ENCODE measurements around the gene EIF1AX. TPM values are rescaled to one million over a fixed set of nuclear protein-coding genes. Genes with fewer than 3 reads are reported as not detected.
A peak's percentile ranks its signal among the peaks of the same experiment; 100 is the strongest.

Gene EIF1AX
- total and polyA plus RNA-seq, 2 donors (not counting 1 experiment from before 2014, with no cell fraction given) = 30.1 to 85.1 TPM

GRCh38 chrX:20132666-20133065 lies 9.0 kb downstream of the EIF1AX start:
- H3K27me3 ChIP-seq (ENCODE audit: control insufficient read depth, insufficient read depth, low read length) = no peaks in the 10 kb centered on the region
- no peak overlapping the region for H3K4me2 ChIP-seq (ENCODE audit: extremely low read depth, insufficient read depth, low read length)
- no peaks in the 10 kb centered on the region for H3K9me3 ChIP-seq (ENCODE audit: control insufficient read depth, insufficient read depth, low read depth, low read length)
- no peak overlapping the region for H2AFZ ChIP-seq (ENCODE audit: low read length)
- H3K27ac ChIP-seq (ENCODE audit: insufficient read depth, low read length) = no peak overlapping the region
- no peak overlapping the region for H3K9ac ChIP-seq (ENCODE audit: insufficient read depth, low read length)
- H3K4me1 ChIP-seq (ENCODE audit: control insufficient read depth, extremely low read depth, insufficient read depth, low read length) = no peaks in the 10 kb centered on the region
- DNase-seq (ENCODE audit: low read depth in 2 of 2) = no peak
- H3K36me3 ChIP-seq (ENCODE audit: control insufficient read depth, insufficient read depth, low read length) = peaks cover under 1% of the 10 kb centered on the region
- TF ChIP-seq, protein P1, sequence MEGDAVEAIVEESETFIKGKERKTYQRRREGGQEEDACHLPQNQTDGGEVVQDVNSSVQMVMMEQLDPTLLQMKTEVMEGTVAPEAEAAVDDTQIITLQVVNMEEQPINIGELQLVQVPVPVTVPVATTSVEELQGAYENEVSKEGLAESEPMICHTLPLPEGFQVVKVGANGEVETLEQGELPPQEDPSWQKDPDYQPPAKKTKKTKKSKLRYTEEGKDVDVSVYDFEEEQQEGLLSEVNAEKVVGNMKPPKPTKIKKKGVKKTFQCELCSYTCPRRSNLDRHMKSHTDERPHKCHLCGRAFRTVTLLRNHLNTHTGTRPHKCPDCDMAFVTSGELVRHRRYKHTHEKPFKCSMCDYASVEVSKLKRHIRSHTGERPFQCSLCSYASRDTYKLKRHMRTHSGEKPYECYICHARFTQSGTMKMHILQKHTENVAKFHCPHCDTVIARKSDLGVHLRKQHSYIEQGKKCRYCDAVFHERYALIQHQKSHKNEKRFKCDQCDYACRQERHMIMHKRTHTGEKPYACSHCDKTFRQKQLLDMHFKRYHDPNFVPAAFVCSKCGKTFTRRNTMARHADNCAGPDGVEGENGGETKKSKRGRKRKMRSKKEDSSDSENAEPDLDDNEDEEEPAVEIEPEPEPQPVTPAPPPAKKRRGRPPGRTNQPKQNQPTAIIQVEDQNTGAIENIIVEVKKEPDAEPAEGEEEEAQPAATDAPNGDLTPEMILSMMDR (conservative IDR thresholded peaks at IDR 0.05 in 1 of 2, IDR thresholded peaks at IDR 0.05 in 1 of 2; ENCODE audit: low read depth in 1 of 2, low read length in 2 of 2) = no peak
- no peak for TF ChIP-seq EZH2 (IDR thresholded peaks at IDR 0.05; ENCODE audit: low read length, missing control alignments)
- peaks cover 13% of the 10 kb centered on the region for H3K79me2 ChIP-seq (ENCODE audit: control insufficient read depth, insufficient read depth, low read length)
- H3K4me3 ChIP-seq (replicated peaks in 1 of 4; ENCODE audit: control extremely low read depth in 1 of 4, insufficient read depth in 1 of 4, low read depth in 3 of 4, low read length in 4 of 4) = no peak overlapping the region
- H4K20me1 ChIP-seq (ENCODE audit: control insufficient read depth, extremely low read depth, insufficient read depth, low read length) = no peaks in the 10 kb centered on the region

DNA sequence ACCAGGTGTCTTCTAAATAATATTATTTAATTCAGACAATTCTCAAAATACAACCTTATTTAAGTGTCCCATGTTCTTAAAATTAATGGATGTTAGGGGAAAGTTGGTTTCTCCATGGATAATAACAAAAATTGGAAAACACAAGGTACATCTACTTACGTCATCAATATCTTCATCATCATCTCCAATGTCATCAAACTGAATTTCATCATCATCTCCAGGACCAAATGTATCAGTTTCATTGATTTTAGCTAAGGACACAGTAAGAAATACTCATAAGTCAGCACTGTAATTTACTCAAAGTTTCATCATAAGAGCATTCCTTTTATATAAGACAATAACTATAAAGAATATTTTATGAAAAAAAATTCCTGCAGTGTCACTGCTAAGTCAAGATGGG lies 11.3 kb downstream of the EIF1AX start:
- Histone ChIP-seq H3K4me1 (ENCODE audit: control insufficient read depth, extremely low read depth, insufficient read depth, low read length) (no peaks in the 10 kb centered on the region), H3K36me3 (ENCODE audit: control insufficient read depth, insufficient read depth, low read length) (no peaks in the 10 kb centered on the region), H3K79me2 (ENCODE audit: control insufficient read depth, insufficient read depth, low read length) (no peaks in the 10 kb centered on the region), H4K20me1 (ENCODE audit: control insufficient read depth, extremely low read depth, insufficient read depth, low read length) (no peaks in the 10 kb centered on the region), H3K4me3 (replicated peaks in 1 of 4; ENCODE audit: control extremely low read depth in 1 of 4, insufficient read depth in 1 of 4, low read depth in 3 of 4, low read length in 4 of 4) (no peak overlapping the region), H3K27ac (ENCODE audit: insufficient read depth, low read length) (no peak overlapping the region), H3K9ac (ENCODE audit: insufficient read depth, low read length) (no peak overlapping the region), H3K27me3 (ENCODE audit: control insufficient read depth, insufficient read depth, low read length) (no peaks in the 10 kb centered on the region), H3K4me2 (ENCODE audit: extremely low read depth, insufficient read depth, low read length) (no peak overlapping the region), H3K9me3 (ENCODE audit: control insufficient read depth, insufficient read depth, low read depth, low read length) (no peaks in the 10 kb centered on the region), H2AFZ (ENCODE audit: low read length) (no peak overlapping the region)
- no peak for TF ChIP-seq EZH2 (IDR thresholded peaks at IDR 0.05; ENCODE audit: low read length, missing control alignments)
- TF ChIP-seq, protein P1 (conservative IDR thresholded peaks at IDR 0.05 in 1 of 2, IDR thresholded peaks at IDR 0.05 in 1 of 2; ENCODE audit: low read depth in 1 of 2, low read length in 2 of 2) = no peak
- DNase-seq (ENCODE audit: low read depth in 2 of 2) = peak in 1 of 2 donors; percentile 43

- H3K4me3 ChIP-seq (replicated peaks in 1 of 4; ENCODE audit: control extremely low read depth in 1 of 4, insufficient read depth in 1 of 4, low read depth in 3 of 4, low read length in 4 of 4) = no peak overlapping the region
- no peaks in the 10 kb centered on the region for H4K20me1 ChIP-seq (ENCODE audit: control insufficient read depth, extremely low read depth, insufficient read depth, low read length)
- H3K4me2 ChIP-seq (ENCODE audit: extremely low read depth, insufficient read depth, low read length) = no peak overlapping the region
- no peaks in the 10 kb centered on the region for H3K36me3 ChIP-seq (ENCODE audit: control insufficient read depth, insufficient read depth, low read length)
- H3K27me3 ChIP-seq (ENCODE audit: control insufficient read depth, insufficient read depth, low read length) = no peaks in the 10 kb centered on the region
- H3K9me3 ChIP-seq (ENCODE audit: control insufficient read depth, insufficient read depth, low read depth, low read length) = no peaks in the 10 kb centered on the region
- no peak overlapping the region for H3K27ac ChIP-seq (ENCODE audit: insufficient read depth, low read length)
- H2AFZ ChIP-seq (ENCODE audit: low read length) = no peak overlapping the region
- DNase-seq (ENCODE audit: low read depth in 2 of 2) = peak in 1 of 2 donors; percentile 46
- TF ChIP-seq, protein P1 (conservative IDR thresholded peaks at IDR 0.05 in 1 of 2, IDR thresholded peaks at IDR 0.05 in 1 of 2; ENCODE audit: low read depth in 1 of 2, low read length in 2 of 2) = no peak
- TF ChIP-seq EZH2 (IDR thresholded peaks at IDR 0.05; ENCODE audit: low read length, missing control alignments) = no peak
- H3K79me2 ChIP-seq (ENCODE audit: control insufficient read depth, insufficient read depth, low read length) = no peaks in the 10 kb centered on the region
- no peak overlapping the region for H3K9ac ChIP-seq (ENCODE audit: insufficient read depth, low read length)
- no peaks in the 10 kb centered on the region for H3K4me1 ChIP-seq (ENCODE audit: control insufficient read depth, extremely low read depth, insufficient read depth, low read length)
Measured at GRCh38 chrX:20129547-20129946, 12.1 kb downstream of the EIF1AX start.
